K562 (cell line): ENCODE results near the gene TRERF1. TPM values are rescaled to one million over a fixed set of nuclear protein-coding genes. Genes with fewer than 3 reads are reported as not detected.

Source experiments
- ATAC-seq: fragments of 200-7000 bp; cut with Tn5 transposase; 3 replicates; pipeline ENCODE4 v1.9.1; 2020; ENCODE audit warnings: moderate library complexity
- BruUV-seq: library from RNA; stranded (reverse); fragments of 400-500 nt; replicated peaks from 2 replicates; lab custom pipeline; 2021; lab: Mats Ljungman, UMichigan
- CTCF ChIA-PET: fragments of 300-600 bp; formaldehyde crosslinking; extraction: SDS; loops from one replicate; lab custom pipeline; 2021; ENCODE audit warnings: low intra/inter-chr PET ratio; lab: Yijun Ruan, JAX
- POLR2A ChIA-PET: fragments of 300-600, 350-650 bp; sonication (Branson Sonifier 250); formaldehyde crosslinking; extraction: SDS; loops from one replicate; lab custom pipeline; 2021; ENCODE audit warnings: antibody characterized with exemption, inconsistent platforms; lab: Yijun Ruan, JAX
- DNase-seq, 4 experiments: peaks; one replicate each; pipeline versions ENCODE4 v3.0.0 to v3.0.0-alpha.2; 2011 to 2018; ENCODE audit warnings: low spot score in 3 of 4, mixed read lengths in 3 of 4; ENCODE audit errors: extremely low read depth in 1 of 4
- FAIRE-seq: peaks from 2 replicates; lab custom pipeline; 2011; peaks lifted over from hg19 to GRCh38; lab: Jason Lieb, UNC
- H2AFZ ChIP-seq: 2 replicates; pipeline ENCODE4 v1.6.0; 2011; ENCODE audit warnings: low read depth, low read length, control low read depth, inconsistent platforms
- H3K27ac ChIP-seq: fragments of 200-600 bp; 3 replicates; pipeline ENCODE4 v1.8.0; 2011; ENCODE audit warnings: low read depth, mild to moderate bottlenecking, control low read depth, inconsistent platforms, low read length, moderate library complexity, mixed read lengths; ENCODE audit errors: extremely low read depth
- H3K27me3 ChIP-seq, 2 experiments: fragments of 300-600 bp in 1 of 2; 2 replicates in 1 of 2; 3 replicates in 1 of 2; pipeline versions ENCODE4 v1.6.0 to v1.8.0; 2011; ENCODE audit warnings: inconsistent platforms in 2 of 2, low read length in 2 of 2, mild to moderate bottlenecking in 1 of 2, mixed read lengths in 1 of 2, moderate library complexity in 1 of 2; ENCODE audit not compliant: control insufficient read depth in 2 of 2, insufficient read depth in 2 of 2
- H3K36me3 ChIP-seq: fragments of 300-600 bp; 3 replicates; pipeline ENCODE4 v1.8.0; 2011; ENCODE audit warnings: mild to moderate bottlenecking, low read length, inconsistent platforms; ENCODE audit not compliant: control insufficient read depth, insufficient read depth
- H3K4me1 ChIP-seq, 2 experiments: fragments of 200-600 bp in 1 of 2; replicated peaks in 1 of 2; 2 replicates in 1 of 2; 3 replicates in 1 of 2; pipeline versions ENCODE4 v1.5.1 to v1.8.0; 2011; ENCODE audit warnings: inconsistent platforms in 2 of 2, low read length in 2 of 2, mild to moderate bottlenecking in 1 of 2, mixed read lengths in 1 of 2, moderate library complexity in 1 of 2; ENCODE audit not compliant: control insufficient read depth in 2 of 2, insufficient read depth in 2 of 2
- H3K4me2 ChIP-seq: 2 replicates; pipeline ENCODE4 v1.6.1; 2011; ENCODE audit warnings: low read length, control low read depth, inconsistent platforms, mixed read lengths; ENCODE audit not compliant: insufficient read depth
- H3K4me3 ChIP-seq: fragments of 200-600 bp; sonication (generic), shearing (Covaris generic); 2 replicates; pipeline ENCODE4 v1.5.1; 2016; ENCODE audit warnings: control low read depth, inconsistent platforms
- H3K79me2 ChIP-seq: fragments of 200-600 bp; 3 replicates; pipeline ENCODE4 v1.8.0; 2011; ENCODE audit warnings: low read length, inconsistent platforms; ENCODE audit not compliant: control insufficient read depth, insufficient read depth
- H3K9ac ChIP-seq, 2 experiments: 2 replicates each; pipeline versions ENCODE4 v1.6.0 to v1.6.1; 2011; ENCODE audit warnings: low read depth in 2 of 2, low read length in 2 of 2, control low read depth in 1 of 2, inconsistent platforms in 1 of 2, mild to moderate bottlenecking in 1 of 2, mixed read lengths in 1 of 2; ENCODE audit not compliant: insufficient read depth in 1 of 2
- H3K9me1 ChIP-seq: one replicate; pipeline ENCODE4 v1.6.0; 2011; ENCODE audit warnings: inconsistent platforms, mild to moderate bottlenecking, low read length, moderate library complexity; ENCODE audit not compliant: control insufficient read depth, insufficient read depth
- H3K9me3 ChIP-seq: replicated peaks from 2 replicates; pipeline ENCODE4 v1.5.1; 2011; ENCODE audit warnings: low read depth, low read length, inconsistent platforms; ENCODE audit not compliant: control insufficient read depth, insufficient read depth
- H4K20me1 ChIP-seq: replicated peaks from 2 replicates; pipeline ENCODE4 v1.6.1; 2011; ENCODE audit warnings: low read length, inconsistent platforms, mixed read lengths; ENCODE audit not compliant: control insufficient read depth, insufficient read depth
- C11orf30 ChIP-seq: fragments of 450-650 bp; IDR thresholded peaks from 2 replicates; pipeline ENCODE4 v1.6.1; 2016; ENCODE audit warnings: low read depth, mild to moderate bottlenecking
- CBX8 ChIP-seq: fragments of 200-600 bp; sonication (generic); IDR thresholded peaks from 2 replicates; pipeline ENCODE4 v1.6.1; 2012; ENCODE audit warnings: borderline replicate concordance, mixed run types, low read depth, mild to moderate bottlenecking, moderate library complexity, mixed read lengths, low read length, control low read depth, inconsistent platforms; ENCODE audit not compliant: poor library complexity, severe bottlenecking; ENCODE audit errors: extremely low read depth
- DACH1 ChIP-seq: fragments of 450-650 bp; IDR thresholded peaks from 2 replicates; pipeline ENCODE4 v1.6.1; 2018; ENCODE audit not compliant: partially characterized antibody
- EWSR1 ChIP-seq: fragments of 450-650 bp; IDR thresholded peaks from 2 replicates; pipeline ENCODE4 v1.6.1; 2018; ENCODE audit warnings: borderline replicate concordance, mild to moderate bottlenecking, low read depth, moderate library complexity; ENCODE audit not compliant: partially characterized antibody
- HMG20B ChIP-seq: fragments of 250-450 bp; sonication (Bioruptor Pico); IDR thresholded peaks from 2 replicates; pipeline ENCODE4 v1.5.0; 2021; ENCODE audit warnings: mild to moderate bottlenecking
- NFIX ChIP-seq: fragments of 250-450 bp; sonication (Bioruptor Pico); IDR thresholded peaks from 2 replicates; pipeline ENCODE4 v1.4.0; 2020; ENCODE audit warnings: low read depth, mild to moderate bottlenecking, moderate library complexity
- SMARCC2 ChIP-seq: fragments of 450-650 bp; IDR thresholded peaks from 2 replicates; pipeline ENCODE4 v1.6.1; 2017; ENCODE audit warnings: antibody characterized with exemption, moderate library complexity, mild to moderate bottlenecking, low read depth
- TCFL5 ChIP-seq: fragments of 250-450 bp; sonication (Bioruptor Pico); conservative IDR thresholded peaks from 2 replicates; pipeline ENCODE4 v1.6.1; 2021; ENCODE audit warnings: mild to moderate bottlenecking, moderate library complexity, matching md5 sums
- ZBTB7A ChIP-seq: IDR thresholded peaks from 2 replicates; pipeline ENCODE4 v1.6.1; 2011; ENCODE audit warnings: low read depth, mild to moderate bottlenecking, low read length, moderate library complexity, borderline replicate concordance; ENCODE audit not compliant: control insufficient read depth
- ZNF57 ChIP-seq: fragments of 450-650 bp; formaldehyde crosslinking; IDR thresholded peaks from 2 replicates; pipeline ENCODE4 v1.4.0; 2020; ENCODE audit warnings: mild to moderate bottlenecking, moderate library complexity
- WGBS: fragments of 100-300 bp; shearing (Covaris generic); methylation state at CpG from one replicate; pipeline ENCODE4 v1.1.6; 2016; ENCODE audit warnings: low coverage, mixed read lengths; ENCODE audit not compliant: insufficient coverage; ENCODE audit errors: missing lambda C conversion rate; 5-methylcytosine and 5-hydroxymethylcytosine counted together
- in situ Hi-C: fragments of 300-500 bp; cut with MboI; formaldehyde crosslinking; loops from 4 replicates; pipeline ENCODE4 v1.15.0; 2018; ENCODE audit warnings: inconsistent platforms, mixed read lengths
- intact Hi-C: fragments of 100-400 bp; cut with micrococcal nuclease; formaldehyde crosslinking; loops from 2 replicates; pipeline ENCODE4 v1.14.2; 2022
- polyA plus RNA-seq, 8 experiments: library from polyadenylated mRNA; depleted of rRNA in 4 of 8; stranded (reverse) in 5 of 8; unstranded in 3 of 8; fragments of >200 nt; fragmentation: Nextera tagmentation in 2 of 8; fragmentation: Illumina TruSeq in 1 of 8; extraction: Ambion mirVana in 2 of 8; extraction: Trizol in 1 of 8; gene quantifications; 2 replicates each; pipeline versions ENCODE4 v1.2.1 to v1.2.3, GENCODE V29; 2011 to 2014; ENCODE audit warnings: inconsistent platforms in 1 of 8, missing spikeins in 1 of 8
- total RNA-seq, 7 experiments: library from RNA; depleted of rRNA in 6 of 7; stranded (reverse); fragments of >200 nt in 6 of 7; fragmentation: Illumina TruSeq in 2 of 7; extraction: Trizol in 2 of 7; gene quantifications; 2 replicates each; pipeline versions ENCODE4 v1.2.1 to v1.2.3, GENCODE V29; 2011 to 2021; ENCODE audit warnings: low replicate concordance in 1 of 7
- TF ChIP-seq, protein P1 (sequence below), 2 experiments: fragments of 450-650 bp; IDR thresholded peaks; 2 replicates each; pipeline ENCODE4 v1.6.1; 2016; ENCODE audit warnings: mild to moderate bottlenecking in 2 of 2, borderline replicate concordance in 1 of 2, low read depth in 1 of 2, moderate library complexity in 1 of 2
- TF ChIP-seq, protein P2 (sequence below): IDR thresholded peaks from 2 replicates; pipeline ENCODE4 v1.6.1; 2011; ENCODE audit not compliant: insufficient read length; ENCODE audit errors: extremely low read depth

The TRERF1 gene
- total and polyA plus RNA-seq, 9 of the 15 experiments (the other 6 are each of a cell fraction or from before 2014, with no cell fraction given) = 0.04 to 0.20 (median 0.07) TPM; not detected in 3

DNA sequence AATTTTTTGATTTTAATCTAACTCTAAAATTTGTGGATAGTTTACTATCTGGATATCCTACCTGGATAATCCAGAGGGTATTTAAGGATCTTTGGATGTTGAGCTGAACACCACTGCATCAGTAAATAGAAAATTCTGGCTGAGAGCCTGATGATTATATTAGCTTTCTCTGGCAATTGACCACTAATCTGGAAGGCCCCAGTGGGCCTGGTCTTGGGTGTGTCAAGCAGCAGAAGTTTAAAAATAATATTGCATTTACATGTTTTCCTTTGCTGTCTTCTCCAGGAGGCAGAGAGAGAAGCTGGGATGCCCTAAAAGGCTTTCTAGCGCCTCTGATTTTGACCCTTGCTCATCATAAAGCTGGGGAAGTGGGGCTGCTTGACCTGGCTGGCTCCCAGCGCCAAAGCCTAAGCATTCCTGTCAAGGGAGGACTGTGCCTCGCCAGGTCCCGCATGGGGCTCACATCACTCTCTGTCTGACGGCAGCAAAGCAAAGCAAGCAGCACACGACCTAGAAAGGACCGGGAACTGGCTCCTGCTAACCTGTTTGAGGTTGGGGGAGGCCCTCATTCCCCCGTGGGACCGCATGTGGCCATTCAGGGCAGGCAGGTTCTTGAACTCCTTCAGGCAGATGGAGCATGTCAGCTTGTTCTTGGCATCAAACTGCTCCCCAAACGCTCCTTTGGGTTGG is 187.4 kb downstream of the TRERF1 start:
- no peak for ATAC-seq
- TF ChIP-seq EWSR1 = no peak
- no peak for TF ChIP-seq DACH1
- TF ChIP-seq HMG20B = no peak
- TF ChIP-seq, protein P1, sequence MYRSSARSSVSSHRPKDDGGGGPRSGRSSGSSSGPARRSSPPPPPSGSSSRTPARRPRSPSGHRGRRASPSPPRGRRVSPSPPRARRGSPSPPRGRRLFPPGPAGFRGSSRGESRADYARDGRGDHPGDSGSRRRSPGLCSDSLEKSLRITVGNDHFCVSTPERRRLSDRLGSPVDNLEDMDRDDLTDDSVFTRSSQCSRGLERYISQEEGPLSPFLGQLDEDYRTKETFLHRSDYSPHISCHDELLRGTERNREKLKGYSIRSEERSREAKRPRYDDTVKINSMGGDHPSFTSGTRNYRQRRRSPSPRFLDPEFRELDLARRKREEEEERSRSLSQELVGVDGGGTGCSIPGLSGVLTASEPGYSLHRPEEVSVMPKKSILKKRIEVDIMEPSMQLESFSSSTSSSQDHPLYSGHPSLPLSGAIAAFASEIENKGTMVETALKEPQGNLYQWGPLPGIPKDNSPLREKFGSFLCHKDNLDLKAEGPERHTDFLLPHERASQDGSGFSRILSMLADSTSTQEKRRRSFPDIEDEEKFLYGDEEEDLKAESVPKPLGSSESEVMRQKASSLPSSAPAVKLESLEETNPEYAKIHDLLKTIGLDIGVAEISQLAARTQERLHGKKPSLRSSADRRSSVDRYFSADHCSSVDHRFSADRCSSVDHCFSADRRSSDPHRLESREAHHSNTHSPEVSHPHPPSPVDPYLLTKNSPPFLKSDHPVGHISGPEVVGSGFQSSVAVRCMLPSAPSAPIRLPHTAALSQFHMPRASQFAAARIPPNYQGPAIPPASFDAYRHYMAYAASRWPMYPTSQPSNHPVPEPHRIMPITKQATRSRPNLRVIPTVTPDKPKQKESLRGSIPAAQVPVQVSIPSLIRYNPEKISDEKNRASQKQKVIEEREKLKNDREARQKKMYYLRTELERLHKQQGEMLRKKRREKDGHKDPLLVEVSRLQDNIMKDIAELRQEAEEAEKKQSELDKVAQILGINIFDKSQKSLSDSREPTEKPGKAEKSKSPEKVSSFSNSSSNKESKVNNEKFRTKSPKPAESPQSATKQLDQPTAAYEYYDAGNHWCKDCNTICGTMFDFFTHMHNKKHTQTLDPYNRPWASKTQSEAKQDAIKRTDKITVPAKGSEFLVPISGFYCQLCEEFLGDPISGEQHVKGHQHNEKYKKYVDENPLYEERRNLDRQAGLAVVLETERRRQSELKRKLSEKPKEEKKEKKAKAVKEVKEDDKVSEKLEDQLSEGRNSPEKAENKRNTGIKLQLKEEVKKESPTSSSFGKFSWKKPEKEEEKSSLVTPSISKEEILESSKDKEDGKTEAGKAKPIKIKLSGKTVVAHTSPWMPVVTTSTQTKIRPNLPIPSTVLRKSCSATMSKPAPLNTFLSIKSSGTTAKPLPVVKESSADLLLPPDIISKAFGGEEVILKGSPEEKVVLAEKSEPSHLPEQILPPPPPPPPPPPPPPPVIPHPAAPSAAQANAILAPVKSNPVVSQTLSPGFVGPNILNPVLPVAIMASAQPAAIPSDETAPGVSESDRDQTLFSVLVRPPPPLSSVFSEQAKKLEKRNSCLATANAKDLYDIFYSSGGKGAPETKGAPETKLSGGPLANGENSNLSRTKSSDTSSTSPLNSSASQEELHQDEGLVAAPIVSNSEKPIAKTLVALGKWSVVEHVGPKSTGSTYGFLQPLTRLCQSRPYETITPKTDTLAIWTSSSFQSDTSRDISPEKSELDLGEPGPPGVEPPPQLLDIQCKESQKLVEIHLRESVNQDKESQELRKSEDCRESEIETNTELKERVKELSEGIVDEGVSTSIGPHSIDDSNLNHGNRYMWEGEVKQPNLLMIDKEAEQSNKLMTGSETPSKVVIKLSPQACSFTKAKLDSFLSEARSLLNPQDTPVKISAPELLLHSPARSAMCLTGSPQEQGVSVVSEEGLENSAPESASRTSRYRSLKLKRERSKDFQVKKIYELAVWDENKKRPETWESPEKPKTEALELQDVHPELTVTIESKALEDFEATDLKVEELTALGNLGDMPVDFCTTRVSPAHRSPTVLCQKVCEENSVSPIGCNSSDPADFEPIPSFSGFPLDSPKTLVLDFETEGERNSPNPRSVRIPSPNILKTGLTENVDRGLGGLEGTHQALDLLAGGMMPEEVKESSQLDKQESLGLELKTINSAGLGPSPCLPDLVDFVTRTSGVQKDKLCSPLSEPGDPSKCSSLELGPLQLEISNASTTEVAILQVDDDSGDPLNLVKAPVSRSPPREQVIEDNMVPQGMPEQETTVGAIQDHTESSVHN (IDR thresholded peaks at IDR 0.05; ENCODE audit: borderline replicate concordance in 1 of 2, low read depth in 1 of 2) = no peak
- no peak for TF ChIP-seq SMARCC2
- TF ChIP-seq, protein P2, sequence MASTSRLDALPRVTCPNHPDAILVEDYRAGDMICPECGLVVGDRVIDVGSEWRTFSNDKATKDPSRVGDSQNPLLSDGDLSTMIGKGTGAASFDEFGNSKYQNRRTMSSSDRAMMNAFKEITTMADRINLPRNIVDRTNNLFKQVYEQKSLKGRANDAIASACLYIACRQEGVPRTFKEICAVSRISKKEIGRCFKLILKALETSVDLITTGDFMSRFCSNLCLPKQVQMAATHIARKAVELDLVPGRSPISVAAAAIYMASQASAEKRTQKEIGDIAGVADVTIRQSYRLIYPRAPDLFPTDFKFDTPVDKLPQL = no peak
- TF ChIP-seq TCFL5 (CRISPR knock-in tag) = no peak
- TF ChIP-seq CBX8 = no peak
- no peak for TF ChIP-seq ZBTB7A
- no peak for TF ChIP-seq ZNF57 (CRISPR knock-in tag)
- TF ChIP-seq C11orf30 = no peak
- TF ChIP-seq NFIX (CRISPR knock-in tag) = no peak

More for the DNA sequence above, 187.4 kb downstream of the TRERF1 start:
- Histone ChIP-seq H3K36me3 (no peaks in the 10 kb centered on the region), H3K9ac (no peak overlapping the region), H3K9me1 (no peaks in the 10 kb centered on the region), H3K27me3 (peaks cover 36 to 52% of the 10 kb centered on the region in 2 experiments), H3K4me2 (no peak overlapping the region), H3K4me3 (no peak overlapping the region), H3K9me3 (no peaks in the 10 kb centered on the region), H3K27ac (no peak overlapping the region), H3K79me2 (no peaks in the 10 kb centered on the region), H3K4me1 (peaks cover 9 to 18% of the 10 kb centered on the region in 2 experiments), H4K20me1 (no peaks in the 10 kb centered on the region; the same call in 1 of the 2 replicates), H2AFZ (no peak overlapping the region)
- no peak for FAIRE-seq
- no TSS peak for BruUV-seq
- intact Hi-C loops (loop anchor here (5.0 to 10.0 kb wide), 2 partner anchors 283 to 460 kb away; partner anchors contain the start of gene PRPH2), in situ Hi-C loops (no loop called here)
- DNase-seq = no peak
- CTCF ChIA-PET = interaction anchor here (0.6 kb wide), 1 partner anchor 1200 kb away, joined by 3 read pairs; no protein-coding TSS in a partner anchor
- 3% methylated on average over 9 of the region's 10 CpGs for WGBS
- POLR2A ChIA-PET = interaction anchor here (1.0 kb wide), 1 partner anchor 13 kb away, joined by 3 read pairs; no protein-coding TSS in a partner anchor
